MM.1S (cell line): ENCODE results near the gene ZNF554.
"Not testable (repeated sequence)": the region's sequence is repeated elsewhere in the genome, so short reads cannot be mapped to it uniquely, and the experiment has no call there.

Experiments
- DNase-seq: peaks from one replicate; pipeline ENCODE4 v3.0.0-alpha.2; 2015
- H2AFZ ChIP-seq: fragments of 300-600 bp; sonication (generic); 2 replicates; pipeline ENCODE4 v1.6.0; 2016; ENCODE audit warnings: antibody characterized with exemption, low read length
- H3F3A ChIP-seq: fragments of 300-600 bp; sonication (generic); 2 replicates; pipeline ENCODE4 v1.6.1; 2016; ENCODE audit warnings: mild to moderate bottlenecking, antibody characterized with exemption, low read length, moderate library complexity, mixed read lengths; ENCODE audit not compliant: insufficient read depth
- H3K27ac ChIP-seq: fragments of 300-600 bp; sonication (generic); 2 replicates; pipeline ENCODE4 v1.5.1; 2016; ENCODE audit warnings: mild to moderate bottlenecking, low read length
- H3K27me3 ChIP-seq: fragments of 300-600 bp; sonication (generic); replicated peaks from 2 replicates; pipeline ENCODE4 v1.6.0; 2016; ENCODE audit warnings: low read length; ENCODE audit not compliant: insufficient read depth
- H3K36me3 ChIP-seq: fragments of 300-600 bp; sonication (generic); replicated peaks from 2 replicates; pipeline ENCODE4 v1.6.1; 2016; ENCODE audit warnings: mild to moderate bottlenecking, low read length, mixed read lengths; ENCODE audit not compliant: insufficient read depth
- H3K4me1 ChIP-seq: fragments of 300-600 bp; sonication (generic); 2 replicates; pipeline ENCODE4 v1.6.1; 2016; ENCODE audit warnings: low read length, mixed read lengths
- H3K4me2 ChIP-seq: fragments of 300-600 bp; sonication (generic); 2 replicates; pipeline ENCODE4 v1.6.0; 2016; ENCODE audit warnings: low read depth, low read length
- H3K4me3 ChIP-seq: fragments of 300-600 bp; sonication (generic); 2 replicates; pipeline ENCODE4 v1.5.1; 2016; ENCODE audit warnings: low read length, mixed read lengths
- H3K79me2 ChIP-seq: fragments of 300-600 bp; sonication (generic); 2 replicates; pipeline ENCODE4 v1.6.1; 2016; ENCODE audit warnings: mixed run types, low read length, mixed read lengths
- H3K9ac ChIP-seq: fragments of 300-600 bp; sonication (generic); 2 replicates; pipeline ENCODE4 v1.6.1; 2016; ENCODE audit warnings: low read length, mixed read lengths
- H3K9me2 ChIP-seq: fragments of 300-600 bp; sonication (generic); replicated peaks from 2 replicates; pipeline ENCODE4 v1.6.1; 2016; ENCODE audit warnings: mild to moderate bottlenecking, low read length, mixed read lengths; ENCODE audit not compliant: insufficient read depth
- H3K9me3 ChIP-seq: fragments of 300-600 bp; sonication (generic); replicated peaks from 2 replicates; pipeline ENCODE4 v1.6.1; 2016; ENCODE audit warnings: mild to moderate bottlenecking, low read length, mixed read lengths; ENCODE audit not compliant: insufficient read depth
- H4K20me1 ChIP-seq: fragments of 300-600 bp; sonication (generic); 2 replicates; pipeline ENCODE4 v1.6.1; 2016; ENCODE audit warnings: mild to moderate bottlenecking, low read length, moderate library complexity, mixed read lengths; ENCODE audit not compliant: insufficient read depth
- CTCF ChIP-seq: fragments of 300-600 bp; sonication (generic); IDR thresholded peaks from 2 replicates; pipeline ENCODE4 v1.5.1; 2016; ENCODE audit warnings: antibody characterized with exemption, low read length, mixed read lengths
- EZH2 ChIP-seq: fragments of 300-600 bp; sonication (generic); optimal IDR thresholded peaks from 2 replicates; pipeline ENCODE3; 2017; ENCODE audit warnings: low read depth, mild to moderate bottlenecking, antibody characterized with exemption, low read length, mixed read lengths
- EZH2phosphoT487 ChIP-seq: fragments of 300-600 bp; sonication (generic); IDR thresholded peaks from 2 replicates; pipeline ENCODE4 v1.6.1; 2018; ENCODE audit warnings: antibody characterized with exemption, low read length

ZNF554 gene

GRCh38 chr19:2815191-2815614 is 4.5 kb upstream of the ZNF554 start:
- Histone ChIP-seq H3F3A (no peaks in the 10 kb centered on the region), H3K36me3 (no peaks in the 10 kb centered on the region), H3K4me1 (no peaks in the 10 kb centered on the region), H3K4me3 (no peak overlapping the region), H3K9ac (no peak overlapping the region), H3K9me2 (no peaks in the 10 kb centered on the region), H2AFZ (no peak overlapping the region), H3K9me3 (no peaks in the 10 kb centered on the region), H3K27me3 (no peaks in the 10 kb centered on the region), H4K20me1 (no peaks in the 10 kb centered on the region), H3K27ac (no peak overlapping the region), H3K4me2 (no peak overlapping the region), H3K79me2 (0 out of 2 replicates have a peak, but pooled peaks cover 2% of the 10 kb centered on the region)
- no peak for DNase-seq
- TF ChIP-seq CTCF (no peak), EZH2phosphoT487 (no peak), EZH2 (no peak)

- H3K9me2 ChIP-seq: no peaks in the 10 kb centered on the region
- H3K9ac ChIP-seq: no peak overlapping the region
- no peaks in the 10 kb centered on the region for H3K36me3 ChIP-seq
- H3K9me3 ChIP-seq: no peaks in the 10 kb centered on the region
- H3K4me1 ChIP-seq: no peaks in the 10 kb centered on the region
- H3K27ac ChIP-seq: no peak overlapping the region
- no peaks in the 10 kb centered on the region for H4K20me1 ChIP-seq
- H3K27me3 ChIP-seq: no peaks in the 10 kb centered on the region
- no peak overlapping the region for H3K4me2 ChIP-seq
- H2AFZ ChIP-seq: no peak overlapping the region
- TF ChIP-seq EZH2phosphoT487 (no peak), EZH2 (no peak), CTCF (no peak)
- H3F3A ChIP-seq: no peaks in the 10 kb centered on the region
- H3K4me3 ChIP-seq: no peak overlapping the region
- H3K79me2 ChIP-seq: 0 out of 2 replicates have a peak, but pooled peaks cover 4% of the 10 kb centered on the region
- DNase-seq: no peak
These were observed 3.7 kb upstream of the ZNF554 start for GRCh38 chr19:2815923-2816322.

- H3K4me1 ChIP-seq: no peaks in the 10 kb centered on the region
- H3K27ac ChIP-seq: no peak overlapping the region
- no peaks in the 10 kb centered on the region for H3K9me2 ChIP-seq
- H3K79me2 ChIP-seq: 0 out of 2 replicates have a peak, but pooled peaks cover 4% of the 10 kb centered on the region
- H3K9me3 ChIP-seq: no peaks in the 10 kb centered on the region
- no peaks in the 10 kb centered on the region for H4K20me1 ChIP-seq
- no peak overlapping the region for H2AFZ ChIP-seq
- no peak overlapping the region for H3K4me2 ChIP-seq
- no peak for DNase-seq
- no peak overlapping the region for H3K9ac ChIP-seq
- no peak for TF ChIP-seq EZH2
- no peaks in the 10 kb centered on the region for H3K36me3 ChIP-seq
- no peaks in the 10 kb centered on the region for H3K27me3 ChIP-seq
- no peaks in the 10 kb centered on the region for H3F3A ChIP-seq
- H3K4me3 ChIP-seq: no peak overlapping the region
These were observed 3.0 kb upstream of the ZNF554 start for GRCh38 chr19:2816641-2817040.

- H3K4me2 ChIP-seq, DNase-seq, H3K9me3 ChIP-seq: not testable (repeated sequence)
These were observed 2.3 kb upstream of the ZNF554 start for GRCh38 chr19:2817237-2817829.

More at GRCh38 chr19:2817237-2817829, 2.3 kb upstream of the ZNF554 start:
- not testable (repeated sequence) for H4K20me1 ChIP-seq, H3K27me3 ChIP-seq, H3K27ac ChIP-seq, H3K9me2 ChIP-seq, H3K9ac ChIP-seq, H2AFZ ChIP-seq, H3K4me3 ChIP-seq, H3K79me2 ChIP-seq, H3K4me1 ChIP-seq, H3F3A ChIP-seq, H3K36me3 ChIP-seq
